H1 (cell line): ENCODE data around the gene NEDD4L. TPM values are rescaled to one million over a fixed set of nuclear protein-coding genes. Genes with fewer than 3 reads are reported as not detected.

Experiments
- CHD1 ChIP-seq: IDR thresholded peaks from 2 replicates; pipeline ENCODE4 v1.6.1; 2012; ENCODE audit warnings: low read depth, low read length, improper control_type of control experiment
- FOSL1 ChIP-seq: IDR thresholded peaks from 2 replicates; pipeline ENCODE4 v1.6.1; 2011; ENCODE audit warnings: mild to moderate bottlenecking, low read depth, low read length, moderate library complexity; ENCODE audit not compliant: insufficient read depth
- HDAC6 ChIP-seq: IDR thresholded peaks from one replicate; pipeline ENCODE4 v1.7.1; 2012; ENCODE audit warnings: low read depth, mild to moderate bottlenecking, inconsistent platforms, low read length, moderate library complexity
- NANOG ChIP-seq: IDR thresholded peaks from 2 replicates; pipeline ENCODE4 v1.6.1; 2011; ENCODE audit warnings: low read length, low read depth, mild to moderate bottlenecking, inconsistent platforms; ENCODE audit not compliant: insufficient read depth, poor library complexity, severe bottlenecking
- NRF1 ChIP-seq: IDR thresholded peaks from 2 replicates; pipeline ENCODE4 v1.6.1; 2011; ENCODE audit warnings: mild to moderate bottlenecking, low read depth, low read length, improper control_type of control experiment
- POLR2AphosphoS5 ChIP-seq: IDR thresholded peaks from 2 replicates; pipeline ENCODE4 v1.6.1; 2011; ENCODE audit warnings: low read depth, low read length
- SP4 ChIP-seq: IDR thresholded peaks from 2 replicates; pipeline ENCODE4 v1.6.1; 2012; ENCODE audit warnings: low read length, inconsistent platforms
- polyA plus RNA-seq, 7 experiments: library from polyadenylated mRNA; depleted of rRNA in 3 of 7; stranded (reverse) in 5 of 7; unstranded in 2 of 7; fragments of >200 nt in 5 of 7; fragments of 200-250 nt in 2 of 7; gene quantifications; 1 replicate in 5 of 7; 2 replicates in 1 of 7; 4 replicates in 1 of 7; pipeline versions ENCODE4 v1.2.1 to v1.2.3, GENCODE V29; 2011 to 2013; ENCODE audit warnings: missing spikeins in 2 of 7, mixed read lengths in 2 of 7
- total RNA-seq: library from RNA; stranded (reverse); fragmentation: NEBNext Ultra II Directional; extraction: Animal tissue kit (Norgen Biotek cat#: 25700); gene quantifications from 2 replicates; pipeline ENCODE4 v1.2.1, GENCODE V29; 2021
- TF ChIP-seq, protein P1 (sequence below): fragments of 300-600 bp; sonication (generic); IDR thresholded peaks from 2 replicates; pipeline ENCODE4 v1.7.1; 2012; ENCODE audit warnings: low read length, moderate library complexity, mild to moderate bottlenecking, inconsistent platforms; ENCODE audit not compliant: insufficient replicate concordance

NEDD4L gene
- total and polyA plus RNA-seq, 2 of the 8 experiments (the other 6 are each of a cell fraction or from before 2014, with no cell fraction given): 37.3 to 69.8 TPM

DNA sequence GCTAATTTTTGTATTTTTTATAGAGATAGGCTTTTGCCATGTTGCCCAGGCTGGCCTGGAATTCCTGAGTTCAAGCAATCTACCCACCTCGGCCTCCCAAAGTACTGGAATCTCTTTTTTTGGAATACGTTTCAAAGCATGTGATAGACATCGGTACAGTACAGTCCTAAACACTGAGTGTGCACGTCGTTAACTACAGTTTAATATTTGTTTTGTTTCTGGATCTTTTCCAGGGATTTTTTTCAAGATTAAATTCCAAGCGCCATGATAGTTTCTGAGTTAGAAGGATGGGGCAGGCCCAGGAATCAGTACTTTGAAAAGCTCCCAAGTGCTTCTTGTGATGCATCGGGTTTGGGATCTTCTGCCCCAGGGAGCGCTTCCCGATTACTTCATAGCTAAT is 33.3 kb downstream of the NEDD4L start (continued):
- TF ChIP-seq SP4 (no peak), CHD1 (no peak), FOSL1 (no peak), POLR2AphosphoS5 (no peak), NRF1 (no peak), HDAC6 (no peak), NANOG (no peak)
- TF ChIP-seq, protein P1, sequence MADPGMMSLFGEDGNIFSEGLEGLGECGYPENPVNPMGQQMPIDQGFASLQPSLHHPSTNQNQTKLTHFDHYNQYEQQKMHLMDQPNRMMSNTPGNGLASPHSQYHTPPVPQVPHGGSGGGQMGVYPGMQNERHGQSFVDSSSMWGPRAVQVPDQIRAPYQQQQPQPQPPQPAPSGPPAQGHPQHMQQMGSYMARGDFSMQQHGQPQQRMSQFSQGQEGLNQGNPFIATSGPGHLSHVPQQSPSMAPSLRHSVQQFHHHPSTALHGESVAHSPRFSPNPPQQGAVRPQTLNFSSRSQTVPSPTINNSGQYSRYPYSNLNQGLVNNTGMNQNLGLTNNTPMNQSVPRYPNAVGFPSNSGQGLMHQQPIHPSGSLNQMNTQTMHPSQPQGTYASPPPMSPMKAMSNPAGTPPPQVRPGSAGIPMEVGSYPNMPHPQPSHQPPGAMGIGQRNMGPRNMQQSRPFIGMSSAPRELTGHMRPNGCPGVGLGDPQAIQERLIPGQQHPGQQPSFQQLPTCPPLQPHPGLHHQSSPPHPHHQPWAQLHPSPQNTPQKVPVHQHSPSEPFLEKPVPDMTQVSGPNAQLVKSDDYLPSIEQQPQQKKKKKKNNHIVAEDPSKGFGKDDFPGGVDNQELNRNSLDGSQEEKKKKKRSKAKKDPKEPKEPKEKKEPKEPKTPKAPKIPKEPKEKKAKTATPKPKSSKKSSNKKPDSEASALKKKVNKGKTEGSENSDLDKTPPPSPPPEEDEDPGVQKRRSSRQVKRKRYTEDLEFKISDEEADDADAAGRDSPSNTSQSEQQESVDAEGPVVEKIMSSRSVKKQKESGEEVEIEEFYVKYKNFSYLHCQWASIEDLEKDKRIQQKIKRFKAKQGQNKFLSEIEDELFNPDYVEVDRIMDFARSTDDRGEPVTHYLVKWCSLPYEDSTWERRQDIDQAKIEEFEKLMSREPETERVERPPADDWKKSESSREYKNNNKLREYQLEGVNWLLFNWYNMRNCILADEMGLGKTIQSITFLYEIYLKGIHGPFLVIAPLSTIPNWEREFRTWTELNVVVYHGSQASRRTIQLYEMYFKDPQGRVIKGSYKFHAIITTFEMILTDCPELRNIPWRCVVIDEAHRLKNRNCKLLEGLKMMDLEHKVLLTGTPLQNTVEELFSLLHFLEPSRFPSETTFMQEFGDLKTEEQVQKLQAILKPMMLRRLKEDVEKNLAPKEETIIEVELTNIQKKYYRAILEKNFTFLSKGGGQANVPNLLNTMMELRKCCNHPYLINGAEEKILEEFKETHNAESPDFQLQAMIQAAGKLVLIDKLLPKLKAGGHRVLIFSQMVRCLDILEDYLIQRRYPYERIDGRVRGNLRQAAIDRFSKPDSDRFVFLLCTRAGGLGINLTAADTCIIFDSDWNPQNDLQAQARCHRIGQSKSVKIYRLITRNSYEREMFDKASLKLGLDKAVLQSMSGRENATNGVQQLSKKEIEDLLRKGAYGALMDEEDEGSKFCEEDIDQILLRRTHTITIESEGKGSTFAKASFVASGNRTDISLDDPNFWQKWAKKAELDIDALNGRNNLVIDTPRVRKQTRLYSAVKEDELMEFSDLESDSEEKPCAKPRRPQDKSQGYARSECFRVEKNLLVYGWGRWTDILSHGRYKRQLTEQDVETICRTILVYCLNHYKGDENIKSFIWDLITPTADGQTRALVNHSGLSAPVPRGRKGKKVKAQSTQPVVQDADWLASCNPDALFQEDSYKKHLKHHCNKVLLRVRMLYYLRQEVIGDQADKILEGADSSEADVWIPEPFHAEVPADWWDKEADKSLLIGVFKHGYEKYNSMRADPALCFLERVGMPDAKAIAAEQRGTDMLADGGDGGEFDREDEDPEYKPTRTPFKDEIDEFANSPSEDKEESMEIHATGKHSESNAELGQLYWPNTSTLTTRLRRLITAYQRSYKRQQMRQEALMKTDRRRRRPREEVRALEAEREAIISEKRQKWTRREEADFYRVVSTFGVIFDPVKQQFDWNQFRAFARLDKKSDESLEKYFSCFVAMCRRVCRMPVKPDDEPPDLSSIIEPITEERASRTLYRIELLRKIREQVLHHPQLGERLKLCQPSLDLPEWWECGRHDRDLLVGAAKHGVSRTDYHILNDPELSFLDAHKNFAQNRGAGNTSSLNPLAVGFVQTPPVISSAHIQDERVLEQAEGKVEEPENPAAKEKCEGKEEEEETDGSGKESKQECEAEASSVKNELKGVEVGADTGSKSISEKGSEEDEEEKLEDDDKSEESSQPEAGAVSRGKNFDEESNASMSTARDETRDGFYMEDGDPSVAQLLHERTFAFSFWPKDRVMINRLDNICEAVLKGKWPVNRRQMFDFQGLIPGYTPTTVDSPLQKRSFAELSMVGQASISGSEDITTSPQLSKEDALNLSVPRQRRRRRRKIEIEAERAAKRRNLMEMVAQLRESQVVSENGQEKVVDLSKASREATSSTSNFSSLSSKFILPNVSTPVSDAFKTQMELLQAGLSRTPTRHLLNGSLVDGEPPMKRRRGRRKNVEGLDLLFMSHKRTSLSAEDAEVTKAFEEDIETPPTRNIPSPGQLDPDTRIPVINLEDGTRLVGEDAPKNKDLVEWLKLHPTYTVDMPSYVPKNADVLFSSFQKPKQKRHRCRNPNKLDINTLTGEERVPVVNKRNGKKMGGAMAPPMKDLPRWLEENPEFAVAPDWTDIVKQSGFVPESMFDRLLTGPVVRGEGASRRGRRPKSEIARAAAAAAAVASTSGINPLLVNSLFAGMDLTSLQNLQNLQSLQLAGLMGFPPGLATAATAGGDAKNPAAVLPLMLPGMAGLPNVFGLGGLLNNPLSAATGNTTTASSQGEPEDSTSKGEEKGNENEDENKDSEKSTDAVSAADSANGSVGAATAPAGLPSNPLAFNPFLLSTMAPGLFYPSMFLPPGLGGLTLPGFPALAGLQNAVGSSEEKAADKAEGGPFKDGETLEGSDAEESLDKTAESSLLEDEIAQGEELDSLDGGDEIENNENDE: no peak
